22Rv1 (cell line): Measurements from ENCODE around the gene SHMT2.

ENCODE experiments used
- H3K27ac ChIP-seq: fragments of 450-650 bp; 2 replicates; pipeline ENCODE4 v1.5.1; 2017
- CTCF ChIP-seq: fragments of 450-650 bp; IDR thresholded peaks from 2 replicates; pipeline ENCODE4 v1.5.1; 2017; ENCODE audit warnings: mild to moderate bottlenecking
- ZFX ChIP-seq: fragments of 450-650 bp; IDR thresholded peaks from 2 replicates; pipeline ENCODE4 v1.6.1; 2017; ENCODE audit warnings: antibody characterized with exemption, borderline replicate concordance

Gene SHMT2

GRCh38 chr12:57237932-57238853 is 8.7 kb downstream of the SHMT2 start:
- no peak for TF ChIP-seq CTCF
- no peak for TF ChIP-seq ZFX
- H3K27ac ChIP-seq, result peak overlapping the region; percentile 100

- peak overlapping the region; percentile 100 for H3K27ac ChIP-seq
- TF ChIP-seq CTCF, result peak; percentile 100
- no peak for TF ChIP-seq ZFX
These were observed 9.5 kb downstream of the SHMT2 start for GRCh38 chr12:57238854-57239554.

- peak overlapping the region; percentile 100 for H3K27ac ChIP-seq
- TF ChIP-seq CTCF (no peak), ZFX (no peak)
These were observed 10.1 kb downstream of the SHMT2 start for GRCh38 chr12:57239587-57240065.

- TF ChIP-seq ZFX, result no peak
- peak; percentile 38 for TF ChIP-seq CTCF
- peak overlapping the region; percentile 100 for H3K27ac ChIP-seq
These were observed 10.8 kb downstream of the SHMT2 start for GRCh38 chr12:57240066-57240921.

GRCh38 chr12:57240926-57241401 is 11.5 kb downstream of the SHMT2 start:
- TF ChIP-seq CTCF (peak; percentile 3), ZFX (no peak)
- H3K27ac ChIP-seq, result peak overlapping the region; percentile 100

GRCh38 chr12:57241402-57242310 is 12.1 kb downstream of the SHMT2 start:
- TF ChIP-seq ZFX, result no peak
- H3K27ac ChIP-seq, result peak overlapping the region; percentile 100
